SU-DHL-6 (cell line): ENCODE results near the gene OR6C70.

Source experiments
- H2AFZ ChIP-seq: fragments of 200-600 bp; sonication (generic); 2 replicates; pipeline ENCODE4 v1.6.1; 2014; ENCODE audit warnings: low read depth, mild to moderate bottlenecking, moderate library complexity, mixed read lengths, antibody characterized with exemption, low read length; ENCODE audit not compliant: severe bottlenecking
- H3F3A ChIP-seq: fragments of 200-600 bp; shearing (Covaris generic); 2 replicates; pipeline ENCODE4 v1.6.0; 2016; ENCODE audit warnings: antibody characterized with exemption, mild to moderate bottlenecking; ENCODE audit not compliant: insufficient read depth
- H3K27ac ChIP-seq: fragments of 200-600 bp; sonication (generic); 2 replicates; pipeline ENCODE4 v1.5.1; 2016; ENCODE audit warnings: low read depth, mild to moderate bottlenecking, low read length, moderate library complexity, mixed read lengths
- H3K27me3 ChIP-seq: fragments of 200-600 bp; sonication (generic), shearing (Covaris generic); 2 replicates; pipeline ENCODE4 v1.6.0; 2014; ENCODE audit warnings: mild to moderate bottlenecking, low read length
- H3K36me3 ChIP-seq: fragments of 200-600 bp; sonication (generic); 2 replicates; pipeline ENCODE4 v1.6.1; 2014; ENCODE audit warnings: mild to moderate bottlenecking, low read length, mixed read lengths
- H3K4me2 ChIP-seq: fragments of 300-600, 200-600 bp; shearing (Covaris generic), sonication (generic); 2 replicates; pipeline ENCODE4 v1.6.0; 2014; ENCODE audit warnings: low read length, low read depth, mild to moderate bottlenecking; ENCODE audit not compliant: poor library complexity, severe bottlenecking
- H3K4me3 ChIP-seq: fragments of 200-600 bp; sonication (generic); 2 replicates; pipeline ENCODE4 v1.5.1; 2014; ENCODE audit warnings: antibody characterized with exemption, low read length, mild to moderate bottlenecking, mixed read lengths; ENCODE audit not compliant: insufficient read depth, poor library complexity, severe bottlenecking
- H3K79me2 ChIP-seq: fragments of 200-600 bp; sonication (generic); 2 replicates; pipeline ENCODE4 v1.6.1; 2014; ENCODE audit warnings: mild to moderate bottlenecking, low read length, moderate library complexity; ENCODE audit not compliant: insufficient read depth
- H3K9ac ChIP-seq: fragments of 200-600 bp; sonication (generic); 2 replicates; pipeline ENCODE4 v1.7.0; 2014; ENCODE audit warnings: mild to moderate bottlenecking, low read length
- H3K9me2 ChIP-seq: fragments of 200-600 bp; sonication (generic); replicated peaks from 2 replicates; pipeline ENCODE4 v1.6.1; 2014; ENCODE audit warnings: low read length; ENCODE audit not compliant: insufficient read depth
- H3K9me3 ChIP-seq: fragments of 200-600 bp; sonication (generic); 2 replicates; pipeline ENCODE4 v1.6.1; 2014; ENCODE audit warnings: low read length, mixed read lengths; ENCODE audit not compliant: insufficient read depth
- H4K20me1 ChIP-seq: fragments of 200-600 bp; sonication (generic); 2 replicates; pipeline ENCODE4 v1.6.1; 2014; ENCODE audit warnings: low read depth, mild to moderate bottlenecking, antibody characterized with exemption, low read length, moderate library complexity, mixed read lengths
- CTCF ChIP-seq: fragments of 200-600 bp; sonication (generic); IDR thresholded peaks from one replicate; pipeline ENCODE4 v1.5.1; 2017; ENCODE audit warnings: antibody characterized with exemption, mild to moderate bottlenecking, low read length, moderate library complexity; ENCODE audit not compliant: insufficient read depth, poor library complexity, severe bottlenecking
- EZH2phosphoT487 ChIP-seq: fragments of 200-600 bp; sonication (generic), shearing (Covaris generic); conservative IDR thresholded peaks from 2 replicates; pipeline ENCODE4 v1.6.1; 2018; ENCODE audit warnings: mild to moderate bottlenecking, antibody characterized with exemption, low read length, moderate library complexity, mixed read lengths

OR6C70 gene

DNA sequence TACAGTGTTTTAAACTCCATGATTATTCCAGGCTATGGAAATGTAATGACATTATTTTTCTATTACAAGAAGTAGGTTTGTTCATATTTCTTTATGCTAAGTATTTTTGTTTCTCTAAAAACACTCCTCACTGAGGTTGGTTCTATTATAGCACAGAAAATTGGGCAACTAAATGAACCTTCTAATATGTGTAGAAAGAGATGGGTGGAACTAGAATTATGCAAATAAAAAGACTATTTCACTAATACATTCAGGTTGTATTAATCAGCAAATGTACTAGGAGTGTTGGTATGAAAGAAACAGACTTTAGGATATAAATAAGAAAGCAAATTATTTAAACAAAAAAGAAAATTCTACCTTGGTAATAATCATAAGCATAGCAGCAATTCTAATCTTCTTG is 21.1 kb downstream of the OR6C70 start:
- H3K79me2 ChIP-seq = no peaks in the 10 kb centered on the region
- no peak overlapping the region for H3K27ac ChIP-seq
- TF ChIP-seq CTCF (no peak), EZH2phosphoT487 (no peak)

GRCh38 chr12:55446326-55446725 is 23.6 kb downstream of the OR6C70 start:
- no peaks in the 10 kb centered on the region for H3K9me3 ChIP-seq
- H2AFZ ChIP-seq = no peak overlapping the region
- no peaks in the 10 kb centered on the region for H3K9me2 ChIP-seq
- no peaks in the 10 kb centered on the region for H3K27me3 ChIP-seq
- H3K79me2 ChIP-seq = no peaks in the 10 kb centered on the region
- TF ChIP-seq CTCF (no peak), EZH2phosphoT487 (no peak)
- H3K27ac ChIP-seq = no peak overlapping the region
- H3K36me3 ChIP-seq = no peaks in the 10 kb centered on the region
- H3K9ac ChIP-seq = no peak overlapping the region
- H3K4me3 ChIP-seq = no peak overlapping the region
- no peak overlapping the region for H3K4me2 ChIP-seq
- no peaks in the 10 kb centered on the region for H3F3A ChIP-seq
- H4K20me1 ChIP-seq = no peaks in the 10 kb centered on the region

More for the DNA sequence above, 21.1 kb downstream of the OR6C70 start:
- Histone ChIP-seq H3K4me2 (no peak overlapping the region), H4K20me1 (no peaks in the 10 kb centered on the region), H3K9me3 (no peaks in the 10 kb centered on the region), H3F3A (no peaks in the 10 kb centered on the region), H3K36me3 (no peaks in the 10 kb centered on the region), H3K9ac (no peak overlapping the region), H3K4me3 (no peak overlapping the region), H3K9me2 (no peaks in the 10 kb centered on the region), H3K27me3 (no peaks in the 10 kb centered on the region), H2AFZ (no peak overlapping the region)

GRCh38 chr12:55445357-55445756 is 24.6 kb downstream of the OR6C70 start:
- TF ChIP-seq EZH2phosphoT487 (no peak), CTCF (no peak)
- no peaks in the 10 kb centered on the region for H3K79me2 ChIP-seq
- H3K9me3 ChIP-seq = no peaks in the 10 kb centered on the region
- H3K4me3 ChIP-seq = no peak overlapping the region
- no peaks in the 10 kb centered on the region for H3K36me3 ChIP-seq
- H3K4me2 ChIP-seq = no peak overlapping the region
- H3F3A ChIP-seq = no peaks in the 10 kb centered on the region
- H3K27ac ChIP-seq = no peak overlapping the region
- no peaks in the 10 kb centered on the region for H4K20me1 ChIP-seq
- no peak overlapping the region for H3K9ac ChIP-seq
- no peaks in the 10 kb centered on the region for H3K27me3 ChIP-seq
- no peaks in the 10 kb centered on the region for H3K9me2 ChIP-seq
- no peak overlapping the region for H2AFZ ChIP-seq
